HepG2 (cell line): ENCODE data around the gene PPIP5K2. TPM values are rescaled to one million over a fixed set of nuclear protein-coding genes. Genes with fewer than 3 reads are reported as not detected.

ENCODE experiments used
- ATAC-seq: fragments of 200-7000 bp; cut with Tn5 transposase; 3 replicates; pipeline ENCODE4 v1.9.1; 2020; ENCODE audit warnings: mild to moderate bottlenecking, moderate library complexity
- BruUV-seq: library from RNA; stranded (reverse); fragments of 400-500 nt; replicated peaks from 2 replicates; lab custom pipeline; 2021; lab: Mats Ljungman, UMichigan
- CTCF ChIA-PET: fragments of 300-600 bp; formaldehyde crosslinking; extraction: SDS; loops from one replicate; lab custom pipeline; 2021; ENCODE audit warnings: low total read pairs, inconsistent platforms, low intra/inter-chr PET ratio; lab: Yijun Ruan, JAX
- POLR2A ChIA-PET: fragments of 350-600 bp; sonication (Branson Sonifier 250); formaldehyde crosslinking; loops from one replicate; lab custom pipeline; 2020; ENCODE audit warnings: antibody characterized with exemption, inconsistent platforms; lab: Yijun Ruan, JAX
- DNase-seq: peaks from one replicate; pipeline ENCODE4 v3.0.0-alpha.2; 2015; ENCODE audit warnings: low spot score
- FAIRE-seq: peaks from 3 replicates; lab custom pipeline; 2011; peaks lifted over from hg19 to GRCh38; lab: Jason Lieb, UNC
- H2AFZ ChIP-seq: one replicate; pipeline ENCODE4 v1.6.1; 2011; ENCODE audit warnings: low read length, inconsistent platforms
- H3K27ac ChIP-seq: fragments of 300-600 bp; 3 replicates; pipeline ENCODE4 v1.8.0; 2011; ENCODE audit warnings: mixed run types, mild to moderate bottlenecking, mixed read lengths, low read length, inconsistent platforms; ENCODE audit not compliant: insufficient read depth; ENCODE audit errors: extremely low read length
- H3K27me3 ChIP-seq, 2 experiments: fragments of 200-600 bp in 1 of 2; 2 replicates in 1 of 2; 3 replicates in 1 of 2; pipeline versions ENCODE4 v1.6.0 to v1.8.0; 2011; ENCODE audit warnings: low read length in 2 of 2, mild to moderate bottlenecking in 2 of 2, moderate library complexity in 2 of 2, inconsistent platforms in 1 of 2; ENCODE audit not compliant: insufficient read depth in 2 of 2, control insufficient read depth in 1 of 2
- H3K36me3 ChIP-seq, 2 experiments: fragments of 200-600 bp in 1 of 2; replicated peaks in 1 of 2; 2 replicates in 1 of 2; 3 replicates in 1 of 2; pipeline versions ENCODE4 v1.5.1 to v1.8.0; 2011; ENCODE audit warnings: low read length in 2 of 2, inconsistent platforms in 1 of 2; ENCODE audit not compliant: insufficient read depth in 2 of 2, control insufficient read depth in 1 of 2
- H3K4me1 ChIP-seq: 2 replicates; pipeline ENCODE4 v1.5.1; 2012; ENCODE audit warnings: low read length, inconsistent platforms; ENCODE audit not compliant: insufficient read depth
- H3K4me2 ChIP-seq: 2 replicates; pipeline ENCODE4 v1.6.0; 2011; ENCODE audit warnings: low read depth, low read length, inconsistent platforms
- H3K4me3 ChIP-seq, 3 experiments: fragments of 200-600 bp in 1 of 3; sonication (generic), shearing (Covaris generic) in 1 of 3; replicated peaks in 1 of 3; 2 replicates each; pipeline ENCODE4 v1.5.1; 2011 to 2016; ENCODE audit warnings: low read length in 3 of 3, inconsistent platforms in 2 of 3, low read depth in 2 of 3, mild to moderate bottlenecking in 2 of 3, control low read depth in 1 of 3, mixed read lengths in 1 of 3; ENCODE audit not compliant: insufficient read depth in 1 of 3
- H3K79me2 ChIP-seq: one replicate; pipeline ENCODE4 v1.6.1; 2011; ENCODE audit warnings: low read length, inconsistent platforms; ENCODE audit not compliant: insufficient read depth
- H3K9ac ChIP-seq: 2 replicates; pipeline ENCODE4 v1.6.0; 2011; ENCODE audit warnings: mild to moderate bottlenecking, low read depth, low read length, inconsistent platforms; ENCODE audit not compliant: insufficient read depth
- H3K9me3 ChIP-seq: 2 replicates; pipeline ENCODE4 v1.5.1; 2012; ENCODE audit warnings: mild to moderate bottlenecking, low read length
- H4K20me1 ChIP-seq: 2 replicates; pipeline ENCODE4 v1.6.0; 2011; ENCODE audit warnings: inconsistent platforms, mild to moderate bottlenecking, low read length, moderate library complexity; ENCODE audit not compliant: insufficient read depth
- ARID5B ChIP-seq: IDR thresholded peaks from 2 replicates; pipeline ENCODE4 v1.4.0; 2020; ENCODE audit warnings: mild to moderate bottlenecking, missing genetic modification reagents
- HMGXB4 ChIP-seq, 2 experiments: sonication (generic) in 1 of 2; formaldehyde crosslinking in 1 of 2; IDR thresholded peaks; 2 replicates each; pipeline versions ENCODE4 v1.4.0 to v1.6.1; 2018 to 2020; ENCODE audit warnings: missing genetic modification reagents in 2 of 2, borderline replicate concordance in 1 of 2, low read depth in 1 of 2, mild to moderate bottlenecking in 1 of 2, missing biosample characterization in 1 of 2
- MXD3 ChIP-seq: IDR thresholded peaks from 2 replicates; pipeline ENCODE4 v1.6.1; 2016; ENCODE audit warnings: mild to moderate bottlenecking, missing biosample characterization, missing genetic modification reagents
- SAP130 ChIP-seq: IDR thresholded peaks from 2 replicates; pipeline ENCODE4 v1.6.1; 2016; ENCODE audit warnings: low read depth
- YEATS2 ChIP-seq: sonication (generic); formaldehyde crosslinking; IDR thresholded peaks from 2 replicates; pipeline ENCODE4 v1.4.0; 2020; ENCODE audit warnings: missing genetic modification reagents, borderline replicate concordance
- ZNF232 ChIP-seq: sonication (generic); formaldehyde crosslinking; IDR thresholded peaks from 2 replicates; pipeline ENCODE4 v1.4.0; 2020; ENCODE audit warnings: missing genetic modification reagents, borderline replicate concordance
- ZNF280B ChIP-seq: sonication (generic); formaldehyde crosslinking; IDR thresholded peaks from 2 replicates; pipeline ENCODE4 v1.5.0; 2020; ENCODE audit warnings: missing genetic modification reagents, mild to moderate bottlenecking, borderline replicate concordance
- ZNF574 ChIP-seq: sonication (generic); formaldehyde crosslinking; IDR thresholded peaks from 2 replicates; pipeline ENCODE4 v1.4.0; 2020; ENCODE audit warnings: missing genetic modification reagents
- ZNF792 ChIP-seq: IDR thresholded peaks from 2 replicates; pipeline ENCODE4 v1.6.1; 2016
- WGBS: methylation state at CpG from one replicate; pipeline ENCODE4 v1.1.6; 2017; ENCODE audit warnings: low lambda C conversion rate; 5-methylcytosine and 5-hydroxymethylcytosine counted together
- in situ Hi-C: cut with HindIII; loops from 2 replicates; pipeline ENCODE4 v1.10.0; 2017; ENCODE audit warnings: low pct_unique_long_range_greater_than_20kb; ENCODE audit not compliant: extremely low pct_ligation_motif_present
- intact Hi-C: fragments of 100-400 bp; cut with micrococcal nuclease; formaldehyde crosslinking; loops from one replicate; pipeline ENCODE4 v1.10.0; 2022; ENCODE audit not compliant: unreplicated experiment
- polyA plus RNA-seq, 8 experiments: library from polyadenylated mRNA; depleted of rRNA in 3 of 8; stranded (reverse) in 7 of 8; unstranded in 1 of 8; fragments of >200 nt; fragmentation: Illumina TruSeq in 4 of 8; extraction: Trizol in 4 of 8; gene quantifications; 2 replicates each; pipeline versions ENCODE4 v1.2.1 to v1.2.3, GENCODE V29; 2011 to 2016; ENCODE audit warnings: low read depth in 4 of 8, missing spikeins in 1 of 8, mixed read lengths in 1 of 8; ENCODE audit not compliant: insufficient read depth in 1 of 8
- total RNA-seq, 5 experiments: library from RNA; depleted of rRNA; stranded (reverse); fragments of >200 nt; fragmentation: Illumina TruSeq; extraction: Trizol; gene quantifications; 2 replicates each; pipeline ENCODE4 v1.2.3, GENCODE V29; 2016; ENCODE audit warnings: low read depth in 1 of 5

PPIP5K2 gene
- total and polyA plus RNA-seq, 2 of the 13 experiments (the other 11 are each of a cell fraction or from before 2014, with no cell fraction given), result 19.7 to 45.6 TPM

- TF ChIP-seq HMGXB4 (CRISPR knock-in tag; IDR thresholded peaks at IDR 0.05; ENCODE audit: borderline replicate concordance in 1 of 2, low read depth in 1 of 2) (peak in 1 of 2 experiments; percentile 24; a peak in 1 of 4 replicates), MXD3 (no peak), YEATS2 (CRISPR knock-in tag) (peak; percentile 25; the same call in 1 of the 2 replicates), ZNF792 (CRISPR knock-in tag) (no peak), SAP130 (CRISPR knock-in tag) (no peak)
Observed at GRCh38 chr5:103256178-103256577, 136.1 kb downstream of the PPIP5K2 start (continued).

GRCh38 chr5:103258368-103258956, 138.4 kb downstream of the PPIP5K2 start, which contains the start of gene MACIR:
Gene MACIR (plus strand): TSS chr5:103258763. CDS start chr5:103275920, 17,157 bp downstream.
- ATAC-seq, result peak; percentile 89
- POLR2A ChIA-PET, result interaction anchor here (0.7 to 1.8 kb wide), 2 partner anchors 24 to 34 kb away, joined by 3 to 5 read pairs; no protein-coding TSS in a partner anchor
- intact Hi-C loops, result loop anchor here (10.0 kb wide), 1 partner anchor 116 kb away; no protein-coding TSS in a partner anchor
- peak; percentile 13; the same call in 1 of the 2 replicates for TF ChIP-seq ARID5B (CRISPR knock-in tag)
- TF ChIP-seq ZNF232 (CRISPR knock-in tag), result no peak
- TF ChIP-seq ZNF280B, result 0 out of 2 replicates have a peak, but pooled peaks have one; percentile 33
- TF ChIP-seq ZNF574, result no peak

More at GRCh38 chr5:103258368-103258956, 138.4 kb downstream of the PPIP5K2 start, which contains the start of gene MACIR:
- peaks cover 0 to 3% of the 10 kb centered on the region in 2 experiments; a peak in 1 of 5 replicates for H3K27me3 ChIP-seq
- H3K79me2 ChIP-seq, result peaks cover 12% of the 10 kb centered on the region
- FAIRE-seq (no peak), DNase-seq (peak; percentile 69)
- no peaks in the 10 kb centered on the region for H3K9me3 ChIP-seq
- H3K27ac ChIP-seq, result peak within 1 kb of the TSS; percentile 66
- CTCF ChIA-PET, result no interaction called here
- WGBS, result 3% methylated on average over 11 of the region's 45 CpGs
- no TSS peak for BruUV-seq
- H3K9ac ChIP-seq, result peak within 1 kb of the TSS; percentile 64
- H4K20me1 ChIP-seq, result no peaks in the 10 kb centered on the region
- in situ Hi-C loops, result no loop called here
- no peaks in the 10 kb centered on the region for H3K36me3 ChIP-seq
- H3K4me2 ChIP-seq, result peak within 1 kb of the TSS; percentile 95
- peaks cover 37% of the 10 kb centered on the region for H3K4me1 ChIP-seq
- H2AFZ ChIP-seq, result no peak within 1 kb of the TSS
- peak within 1 kb of the TSS; percentile 74 to 81 (median 77) for H3K4me3 ChIP-seq
